Measurements from ENCODE around the gene POLA1.

POLA1 gene

DNA sequence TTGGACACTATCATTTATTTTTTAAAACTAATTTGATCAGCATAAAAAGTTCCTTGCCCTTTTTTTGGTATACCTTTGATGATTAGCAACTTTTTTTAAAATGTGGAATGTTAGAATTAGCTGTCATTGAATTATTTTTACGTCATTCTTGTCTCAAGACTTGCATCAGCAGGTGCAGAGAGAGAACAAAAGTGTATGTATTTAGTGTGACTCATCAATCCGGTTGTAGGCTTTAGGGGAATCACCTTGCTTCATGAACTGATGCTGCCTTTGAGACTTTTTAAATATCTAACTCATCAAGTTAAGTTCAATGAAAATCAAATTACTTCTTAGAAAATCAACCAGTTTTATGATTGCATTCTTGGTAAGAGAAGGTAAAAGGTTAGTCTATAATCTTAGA is 197.0 kb downstream of the POLA1 start:
- DNase-seq: no peak

DNA sequence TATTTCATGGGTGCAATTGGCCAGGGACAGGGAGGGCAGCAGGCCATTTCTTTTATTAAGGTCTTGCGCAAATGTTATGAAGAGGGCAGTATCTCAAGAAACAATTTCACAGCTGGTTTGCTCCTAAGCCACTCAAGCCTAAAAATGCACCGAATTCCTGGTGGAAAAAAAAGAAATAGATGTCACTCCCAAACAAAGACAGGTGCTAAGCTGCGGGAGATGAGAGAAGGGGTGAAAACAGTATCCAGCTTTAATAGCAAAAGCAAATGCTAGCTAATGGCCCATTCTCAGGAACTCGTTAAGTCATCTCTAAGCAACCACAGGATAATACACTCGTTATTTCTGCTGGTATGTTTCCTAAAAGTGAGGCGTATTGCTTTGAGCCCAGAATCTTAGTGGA is 205.7 kb downstream of the POLA1 start:
- DNase-seq: no peak

DNA sequence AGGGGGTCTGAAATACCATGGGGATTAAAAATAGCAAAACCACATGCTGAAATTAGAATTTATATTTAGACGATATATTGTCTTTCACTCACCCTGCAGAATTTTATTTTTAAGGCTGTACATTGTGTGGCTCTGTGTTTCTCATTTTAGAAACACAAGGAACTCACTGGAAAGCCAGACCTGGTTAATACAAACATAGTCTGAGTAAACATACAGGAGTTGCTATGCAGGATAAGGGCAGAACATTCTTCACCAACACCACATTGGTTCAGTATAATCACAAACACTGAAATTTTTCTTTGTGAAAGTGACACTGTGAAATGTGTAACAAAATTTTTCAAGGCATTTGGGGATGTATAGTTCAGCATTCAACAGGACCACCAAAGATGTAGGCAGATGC is 206.5 kb downstream of the POLA1 start:
- DNase-seq: no peak

- no peak for DNase-seq
Observed at GRCh38 chrX:24902806-24903205, 209.1 kb downstream of the POLA1 start.

GRCh38 chrX:24918715-24919114 is 225.0 kb downstream of the POLA1 start:
- no peak for DNase-seq

GRCh38 chrX:24920769-24921168 is 227.1 kb downstream of the POLA1 start:
- no peak for DNase-seq

DNA sequence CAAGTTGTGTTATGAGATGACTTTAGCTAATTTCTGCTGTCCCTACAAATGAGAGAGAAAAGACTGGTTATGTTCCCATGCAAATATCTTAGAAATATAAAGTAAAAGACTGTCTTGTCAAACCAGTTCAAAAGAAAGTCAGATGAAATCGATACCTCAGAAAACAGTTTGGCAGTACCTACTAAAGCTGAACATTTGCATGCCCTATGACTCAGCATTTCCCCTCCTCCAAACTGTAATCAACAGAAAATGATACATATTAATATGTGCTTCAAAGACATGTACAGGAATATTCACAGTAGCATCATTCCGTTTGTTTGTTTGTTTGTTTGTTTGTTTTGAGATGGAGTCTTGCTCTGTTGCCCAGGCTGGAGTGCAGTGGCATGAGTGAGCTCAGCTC is 231.7 kb downstream of the POLA1 start:
- DNase-seq: no peak

DNA sequence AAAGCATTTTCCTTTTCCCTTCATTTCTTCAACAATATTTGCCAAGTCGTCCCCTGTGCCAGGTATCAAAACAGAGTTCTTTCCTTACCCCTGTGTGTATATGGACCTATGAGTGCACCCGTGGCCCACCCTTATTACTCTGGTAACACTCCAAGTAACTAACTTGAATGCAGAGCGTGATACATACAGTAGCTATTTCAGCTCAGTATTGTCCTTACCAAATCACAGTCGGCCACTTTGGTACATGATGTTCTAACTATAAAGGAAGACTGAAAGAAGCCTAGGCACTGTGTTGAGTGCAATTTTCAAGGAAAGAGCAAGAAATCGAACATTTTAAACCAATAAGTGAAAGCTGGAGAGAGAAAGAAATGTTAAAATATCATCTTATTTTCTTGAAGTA is 233.7 kb downstream of the POLA1 start:
- DNase-seq: no peak

GRCh38 chrX:24928114-24928513 is 234.4 kb downstream of the POLA1 start:
- DNase-seq: no peak

- DNase-seq: no peak
Observed at GRCh38 chrX:24934279-24934678, 240.6 kb downstream of the POLA1 start.

DNA sequence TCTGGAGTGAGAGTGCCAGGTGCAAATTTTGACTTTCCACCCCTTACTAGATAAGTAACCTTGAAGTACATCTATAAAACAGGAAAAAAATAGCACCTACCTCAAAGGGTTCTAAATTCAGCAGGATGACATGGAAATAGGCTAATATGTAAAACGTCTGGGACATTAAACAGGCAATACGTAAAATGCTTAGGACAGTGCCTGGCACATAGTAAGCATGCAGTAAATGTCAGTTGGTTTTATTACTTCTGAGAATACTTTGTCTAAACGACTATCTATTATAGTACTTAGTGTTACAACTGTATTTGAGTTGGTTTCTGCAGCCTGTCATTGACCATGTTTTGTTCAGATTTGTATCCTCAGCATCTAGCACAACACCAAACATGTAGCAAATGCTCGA is 251.3 kb downstream of the POLA1 start:
- no peak for DNase-seq

- DNase-seq: no peak
Observed at GRCh38 chrX:24946369-24946768, 252.7 kb downstream of the POLA1 start.

DNA sequence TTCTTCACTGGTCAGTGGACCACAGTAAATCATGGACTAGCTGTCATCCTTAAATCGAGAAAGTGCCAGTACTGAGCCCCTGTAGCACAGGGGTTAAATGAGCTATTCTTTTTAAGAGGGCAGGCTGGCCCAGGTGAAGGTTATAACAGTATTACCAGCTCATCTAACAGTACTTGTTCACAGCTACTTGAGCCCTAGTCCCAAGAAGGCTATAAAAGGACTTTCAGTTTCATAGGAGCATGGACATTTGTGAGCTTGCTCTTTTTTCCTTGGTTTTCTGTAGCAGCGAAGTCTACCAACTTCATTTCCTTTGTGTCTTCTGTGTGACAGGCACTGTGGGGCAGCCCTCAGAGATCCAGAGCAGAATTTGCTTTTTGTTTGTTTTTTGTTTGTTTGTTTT is 261.0 kb downstream of the POLA1 start:
- DNase-seq: no peak

- DNase-seq: no peak
Observed at GRCh38 chrX:24955372-24955930, 261.7 kb downstream of the POLA1 start.

DNA sequence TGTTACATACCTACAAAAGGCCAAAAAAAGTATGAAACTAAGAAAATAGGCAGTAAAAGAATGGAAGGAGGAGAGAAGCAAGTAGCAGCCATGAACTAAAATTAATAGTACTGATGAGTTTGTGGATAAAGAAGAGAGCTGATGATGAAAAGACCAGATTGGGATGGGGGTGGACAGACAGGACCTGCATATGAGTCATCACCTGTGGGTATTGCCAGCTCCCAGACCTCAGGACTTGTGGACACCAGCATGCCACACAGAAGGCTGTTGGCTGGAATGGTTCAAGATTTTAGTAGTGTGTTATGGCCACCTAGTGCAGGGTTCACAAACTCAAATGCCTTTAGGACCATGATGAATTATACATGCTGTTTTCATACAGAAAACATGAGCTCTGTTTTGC is 263.1 kb downstream of the POLA1 start:
- DNase-seq: no peak

GRCh38 chrX:24961809-24962208 is 268.1 kb downstream of the POLA1 start:
- DNase-seq: no peak

GRCh38 chrX:24963823-24964222 is 270.1 kb downstream of the POLA1 start:
- DNase-seq: no peak

DNA sequence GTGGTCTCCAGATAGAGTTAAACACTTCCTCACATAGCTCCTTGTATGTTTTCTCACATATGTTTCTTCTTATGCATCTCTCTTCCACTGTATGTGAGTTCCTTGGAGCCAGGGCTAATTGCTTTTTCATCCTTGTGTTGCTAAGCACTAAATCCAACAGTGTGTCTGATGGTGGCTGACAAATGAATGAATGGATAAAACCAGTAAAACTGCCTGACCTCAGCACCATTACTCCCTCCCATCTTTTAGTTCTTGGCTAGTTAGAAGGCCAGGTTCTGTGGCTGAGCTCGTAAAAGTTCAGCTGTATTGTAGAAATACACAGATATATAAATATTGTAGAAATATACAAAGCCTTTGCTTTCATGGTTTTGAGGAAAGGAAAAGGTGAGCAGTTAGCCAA is 271.7 kb downstream of the POLA1 start:
- no peak for DNase-seq

- no peak for DNase-seq
Observed at GRCh38 chrX:24969812-24970211, 276.1 kb downstream of the POLA1 start.

GRCh38 chrX:24979081-24979480 is 285.4 kb downstream of the POLA1 start:
- no peak for DNase-seq

GRCh38 chrX:24981030-24981429 is 287.3 kb downstream of the POLA1 start:
- no peak for DNase-seq

DNA sequence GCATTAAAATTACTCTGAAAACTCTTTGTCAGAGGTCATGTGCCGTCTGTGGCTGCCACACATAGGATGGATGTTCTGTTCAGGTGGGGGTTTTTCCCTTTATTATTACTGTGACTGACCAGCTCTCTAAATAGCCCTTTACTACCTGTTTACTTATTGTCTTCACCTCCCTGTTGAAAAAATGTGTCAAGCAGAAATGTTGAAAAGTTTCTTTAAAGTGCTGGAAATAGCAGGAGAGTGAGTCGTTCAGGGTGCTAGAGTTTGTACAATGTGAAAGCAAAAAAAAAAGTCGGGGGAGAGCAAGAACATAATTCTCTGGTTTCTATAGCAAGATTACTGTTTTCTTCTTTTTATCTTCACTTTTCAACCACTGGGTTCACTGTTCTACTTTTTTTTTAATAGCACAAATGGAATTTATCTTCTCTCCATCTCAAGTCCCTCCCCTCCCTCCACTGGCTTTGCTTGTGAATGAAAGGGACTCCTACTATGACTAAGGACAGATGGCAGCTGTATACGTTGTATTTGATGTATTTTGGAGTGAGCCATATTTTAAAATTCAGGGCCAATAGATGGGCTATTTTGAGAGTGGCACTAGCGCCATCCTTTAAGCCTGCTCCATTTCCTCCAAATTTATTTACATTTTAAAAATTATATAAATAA is 288.7 kb downstream of the POLA1 start:
- no peak for DNase-seq

DNA sequence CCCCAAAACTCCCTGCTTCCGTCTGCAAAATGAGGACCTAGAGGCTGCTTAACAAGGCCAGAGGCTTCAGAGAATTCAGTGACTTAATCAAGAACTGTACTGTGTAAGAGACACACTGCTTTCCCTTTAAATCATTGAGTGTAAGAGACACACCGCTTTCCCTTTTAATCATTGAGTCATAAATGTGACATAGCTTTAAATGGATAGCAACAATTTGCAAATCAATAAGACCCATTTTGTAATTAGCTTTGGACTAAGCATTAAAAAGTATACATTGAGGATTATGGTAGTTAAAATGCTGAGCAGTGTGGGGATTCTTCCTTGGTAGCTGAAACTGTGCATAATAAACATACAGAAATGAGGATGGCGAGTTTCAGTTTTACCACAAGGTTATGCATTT is 290.2 kb downstream of the POLA1 start:
- no peak for DNase-seq

DNA sequence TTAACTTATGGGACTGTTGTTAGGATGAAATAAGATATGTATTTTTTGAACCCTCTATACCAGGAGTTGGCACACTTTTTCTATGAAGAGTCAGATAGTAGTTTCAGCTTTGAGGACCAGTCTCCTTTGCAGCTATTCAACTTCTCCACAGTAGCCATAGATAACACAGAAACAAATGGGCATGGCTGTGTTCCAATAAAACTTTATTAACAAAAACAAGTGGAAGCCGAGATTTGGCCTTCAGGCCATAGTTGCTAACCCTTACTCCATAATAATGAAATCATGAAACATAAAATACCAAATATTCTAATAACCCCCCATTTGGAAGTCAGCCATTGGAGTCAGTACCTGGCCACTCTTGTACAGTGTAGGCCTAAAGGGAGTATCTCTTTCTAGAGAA is 291.4 kb downstream of the POLA1 start:
- no peak for DNase-seq

GRCh38 chrX:24987731-24988130 is 294.0 kb downstream of the POLA1 start:
- DNase-seq: no peak

All from suppressor macrophage treated with lipopolysaccharide for 4 hours (primary cell).